ENCODE results near the gene TMEM203. TPM values are rescaled to one million over a fixed set of nuclear protein-coding genes. Genes with fewer than 3 reads are reported as not detected.
"Not testable (repeated sequence)": the region's sequence is repeated elsewhere in the genome, so short reads cannot be mapped to it uniquely, and the experiment has no call there.

Gene TMEM203
- total RNA-seq, 2 donors from 2014 or later = 12.0 to 35.2 TPM

DNA sequence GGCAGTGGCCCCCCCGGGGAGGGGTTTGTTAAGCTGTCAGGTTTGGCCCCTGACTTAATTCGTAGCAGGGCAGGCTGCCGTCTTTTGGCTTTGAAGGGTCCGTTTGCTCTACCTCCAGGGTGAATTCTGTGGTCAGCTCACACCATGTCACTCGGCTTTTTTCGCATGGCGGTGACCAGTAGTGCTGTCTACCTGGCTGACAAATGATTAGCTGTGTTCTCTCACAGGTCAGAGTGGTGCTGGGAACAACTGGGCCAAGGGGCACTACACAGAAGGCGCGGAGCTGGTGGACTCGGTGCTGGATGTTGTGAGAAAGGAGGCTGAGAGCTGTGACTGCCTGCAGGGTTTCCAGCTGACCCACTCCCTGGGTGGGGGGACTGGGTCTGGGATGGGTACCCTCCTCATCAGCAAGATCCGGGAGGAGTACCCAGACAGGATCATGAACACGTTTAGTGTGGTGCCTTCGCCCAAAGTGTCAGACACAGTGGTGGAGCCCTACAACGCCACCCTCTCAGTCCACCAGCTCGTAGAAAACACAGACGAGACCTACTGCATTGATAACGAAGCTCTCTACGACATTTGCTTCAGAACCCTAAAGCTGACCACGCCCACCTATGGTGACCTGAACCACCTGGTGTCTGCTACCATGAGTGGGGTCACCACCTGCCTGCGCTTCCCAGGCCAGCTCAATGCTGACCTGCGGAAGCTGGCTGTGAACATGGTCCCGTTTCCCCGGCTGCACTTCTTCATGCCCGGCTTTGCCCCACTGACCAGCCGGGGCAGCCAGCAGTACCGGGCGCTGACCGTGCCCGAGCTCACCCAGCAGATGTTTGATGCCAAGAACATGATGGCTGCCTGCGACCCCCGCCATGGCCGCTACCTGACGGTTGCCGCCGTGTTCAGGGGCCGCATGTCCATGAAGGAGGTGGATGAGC, 37.1 kb upstream of the TMEM203 start:
- ATAC-seq (ENCODE audit: insufficient number of reproducible peaks, low FRiP score, low read depth) (no peak), DNase-seq (ENCODE audit: low spot score) (no peak)
- Histone ChIP-seq H3K27ac (peak overlapping the region; percentile 76 to 86), H3K4me3 (peak overlapping the region; percentile 93), H3K27me3 (replicated peaks; ENCODE audit: insufficient read depth) (no peaks in the 10 kb centered on the region), H3K9me3 (no peaks in the 10 kb centered on the region), H3K4me1 (ENCODE audit: control insufficient read depth in 1 of 2, low read depth in 2 of 2) (peaks cover 6 to 36% of the 10 kb centered on the region in 2 donors), H3K36me3 (peaks cover 12% of the 10 kb centered on the region)
- no peak for TF ChIP-seq CTCF (IDR thresholded peaks at IDR 0.05)

DNA sequence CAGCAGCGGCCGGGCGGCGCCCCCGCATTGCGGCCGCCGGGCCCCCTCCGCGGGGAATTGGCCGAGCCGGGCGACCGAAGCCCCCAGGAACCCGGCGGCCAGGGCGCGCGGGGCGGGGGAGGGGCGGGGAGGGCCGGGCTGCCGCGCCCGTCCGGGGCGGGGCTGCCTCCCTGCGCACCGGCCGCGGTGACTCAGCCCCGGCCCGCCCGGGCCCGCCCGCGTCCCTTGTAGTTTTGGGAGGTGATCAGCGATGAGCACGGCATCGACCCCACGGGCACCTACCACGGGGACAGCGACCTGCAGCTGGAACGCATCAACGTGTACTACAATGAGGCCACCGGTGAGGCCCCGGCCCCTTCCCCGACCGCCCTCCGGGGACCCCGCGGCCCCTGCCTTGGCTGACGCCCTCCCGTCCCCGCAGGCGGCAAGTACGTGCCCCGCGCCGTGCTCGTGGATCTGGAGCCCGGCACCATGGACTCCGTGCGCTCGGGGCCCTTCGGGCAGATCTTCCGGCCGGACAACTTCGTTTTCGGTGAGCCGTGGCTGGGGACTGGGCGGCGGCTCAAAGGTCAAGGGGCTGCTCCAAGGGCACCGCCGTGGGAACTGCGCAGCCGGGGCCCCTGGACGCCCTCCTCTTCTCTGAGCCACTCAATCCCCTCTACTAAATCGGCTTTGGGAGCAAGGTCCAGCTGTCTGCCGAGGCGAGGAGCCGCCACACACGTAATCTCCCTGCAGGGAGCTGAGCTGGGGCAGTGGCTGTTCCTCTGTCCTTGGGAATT, 36.2 kb upstream of the TMEM203 start:
- Histone ChIP-seq H3K27ac (peak overlapping the region; percentile 86 to 89), H3K4me3 (peak overlapping the region; percentile 93), H3K4me1 (ENCODE audit: control insufficient read depth in 1 of 2, low read depth in 2 of 2) (peaks cover 6 to 40% of the 10 kb centered on the region in 2 donors), H3K27me3 (replicated peaks; ENCODE audit: insufficient read depth) (no peaks in the 10 kb centered on the region), H3K36me3 (peaks cover 12% of the 10 kb centered on the region), H3K9me3 (no peaks in the 10 kb centered on the region)
- ATAC-seq (ENCODE audit: insufficient number of reproducible peaks, low FRiP score, low read depth) (peak; percentile 54), DNase-seq (ENCODE audit: low spot score) (no peak)
- no peak for TF ChIP-seq CTCF (IDR thresholded peaks at IDR 0.05)

DNA sequence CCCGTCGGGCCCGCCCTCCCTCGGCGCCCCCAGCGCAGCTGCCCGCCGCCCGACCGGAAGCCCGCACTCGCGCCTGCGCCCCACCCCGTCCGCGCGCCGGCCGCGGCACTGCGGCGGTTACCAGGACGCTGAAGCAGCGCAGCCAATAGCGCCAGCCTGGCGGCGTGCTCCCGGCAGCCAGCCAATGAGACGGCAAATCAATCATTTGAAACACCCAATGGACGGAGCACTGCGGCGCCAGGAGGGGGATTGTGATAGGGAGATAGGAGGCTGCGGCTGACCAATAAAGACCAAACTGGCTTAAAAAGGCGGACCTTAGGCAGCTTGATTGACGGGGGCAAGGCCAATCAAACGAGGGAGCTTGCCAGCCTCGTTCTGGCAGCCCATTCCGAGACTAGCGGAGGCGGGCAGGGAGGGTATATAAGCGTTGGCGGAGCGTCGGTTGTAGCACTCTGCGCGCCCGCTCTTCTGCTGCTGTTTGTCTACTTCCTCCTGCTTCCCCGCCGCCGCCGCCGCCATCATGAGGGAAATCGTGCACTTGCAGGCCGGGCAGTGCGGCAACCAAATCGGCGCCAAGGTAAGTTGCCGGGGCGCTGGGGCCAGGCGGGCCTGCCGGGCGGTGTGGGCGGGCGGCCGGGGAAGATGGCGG, 35.5 kb upstream of the TMEM203 start, which contains the start of gene TUBB4B:
TUBB4B (plus strand) TSS at position 447 of the 649 bp plus-strand sequence; CDS start at position 521, 74 bp downstream.
- ATAC-seq (ENCODE audit: insufficient number of reproducible peaks, low FRiP score, low read depth) (peak; percentile 99), DNase-seq (ENCODE audit: low spot score) (peak; percentile 98)
- Histone ChIP-seq H3K9me3 (no peaks in the 10 kb centered on the region), H3K4me1 (ENCODE audit: control insufficient read depth in 1 of 2, low read depth in 2 of 2) (peaks cover 9 to 47% of the 10 kb centered on the region in 2 donors), H3K36me3 (peaks cover 12% of the 10 kb centered on the region), H3K27me3 (replicated peaks; ENCODE audit: insufficient read depth) (no peaks in the 10 kb centered on the region), H3K27ac (peak within 1 kb of the TSS; percentile 90), H3K4me3 (peak within 1 kb of the TSS; percentile 93)
- no peak for TF ChIP-seq CTCF (IDR thresholded peaks at IDR 0.05)

DNA sequence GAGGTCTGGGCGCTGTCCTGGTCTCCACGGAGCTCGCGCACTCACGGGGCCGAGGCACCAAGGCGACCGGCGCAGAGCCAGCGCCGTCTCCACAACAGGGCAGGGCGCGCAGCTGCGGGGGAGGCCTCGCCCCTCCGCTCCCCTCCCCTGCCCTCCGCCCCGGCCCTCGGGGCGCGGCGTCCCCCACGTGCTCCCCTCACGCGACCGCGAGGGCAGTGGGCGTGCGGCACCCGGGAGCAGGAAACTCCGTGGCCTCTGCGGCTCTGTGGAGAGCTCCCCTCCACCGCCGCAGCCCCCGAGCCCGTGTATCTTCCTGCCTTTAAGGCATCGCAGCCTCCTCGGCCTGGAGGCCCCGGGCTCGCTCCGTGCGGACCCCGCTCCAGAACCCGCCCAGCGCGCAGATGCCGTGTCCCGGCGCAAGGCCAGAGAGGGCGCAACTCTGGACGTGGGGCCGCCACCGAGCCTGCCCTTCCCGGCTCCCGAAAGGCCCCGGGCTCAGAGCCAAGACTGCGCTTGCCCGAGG, 34.9 kb upstream of the TMEM203 start:
- TF ChIP-seq CTCF (IDR thresholded peaks at IDR 0.05) = no peak
- H3K27ac ChIP-seq = peak overlapping the region; percentile 90
- H3K36me3 ChIP-seq = peaks cover 12% of the 10 kb centered on the region
- no peaks in the 10 kb centered on the region for H3K9me3 ChIP-seq
- ATAC-seq (ENCODE audit: insufficient number of reproducible peaks, low FRiP score, low read depth) = no peak
- H3K4me1 ChIP-seq (ENCODE audit: control insufficient read depth in 1 of 2, low read depth in 2 of 2) = peaks cover 9 to 48% of the 10 kb centered on the region in 2 donors
- H3K4me3 ChIP-seq = peak overlapping the region; percentile 84
- no peak for DNase-seq (ENCODE audit: low spot score)
- no peaks in the 10 kb centered on the region for H3K27me3 ChIP-seq (replicated peaks; ENCODE audit: insufficient read depth)

DNA sequence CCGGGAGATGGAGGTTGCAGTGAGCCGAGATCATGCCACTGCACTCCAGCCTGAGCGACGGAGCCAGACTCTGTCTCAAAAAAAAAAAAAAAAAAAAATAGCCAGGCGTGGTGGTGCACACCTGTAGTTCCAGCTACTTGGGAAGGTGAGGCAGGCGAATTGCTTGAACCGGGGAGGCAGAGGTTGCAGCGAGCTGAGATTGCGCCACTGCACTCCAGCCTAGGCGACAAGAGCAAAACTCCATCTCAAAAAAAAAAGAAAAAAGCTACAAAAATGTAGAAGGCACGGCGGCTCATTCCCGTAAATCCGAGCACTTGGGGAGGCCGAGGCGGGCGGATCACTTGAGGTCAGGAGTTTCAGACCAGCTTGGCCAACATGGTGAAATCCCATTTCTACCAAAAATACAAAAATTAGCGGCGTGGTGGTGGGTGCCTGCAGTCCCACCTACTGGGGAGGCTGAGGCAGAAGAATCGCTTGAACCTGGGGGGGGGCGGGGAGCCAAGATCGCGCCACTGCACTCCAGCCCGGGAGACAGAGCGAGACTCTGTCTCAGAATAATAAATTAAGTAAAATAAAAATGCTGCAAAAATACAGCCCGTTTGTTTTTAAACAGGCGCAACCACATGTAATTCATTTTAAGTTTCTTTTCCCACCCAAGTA, 34.2 kb upstream of the TMEM203 start:
- not testable (repeated sequence) for H3K9me3 ChIP-seq; H3K27me3 ChIP-seq (replicated peaks; ENCODE audit: insufficient read depth); DNase-seq (ENCODE audit: low spot score); ATAC-seq (ENCODE audit: insufficient number of reproducible peaks, low FRiP score, low read depth)
- Histone ChIP-seq H3K36me3 (peaks cover 12% of the 10 kb centered on the region), H3K4me1 (ENCODE audit: control insufficient read depth in 1 of 2, low read depth in 2 of 2) (peaks cover 9 to 48% of the 10 kb centered on the region in 2 donors), H3K27ac (peak overlapping the region; percentile 90), H3K4me3 (peak overlapping the region; percentile 84)
